A673 (cell line): ENCODE data around the gene CASP9. TPM values are rescaled to one million over a fixed set of nuclear protein-coding genes. Genes with fewer than 3 reads are reported as not detected.
"Not testable (repeated sequence)": the region's sequence is repeated elsewhere in the genome, so short reads cannot be mapped to it uniquely, and the experiment has no call there.

Source experiments
- BruUV-seq: library from RNA; stranded (reverse); fragments of 400-500 nt; replicated peaks from 2 replicates; lab custom pipeline; 2021; lab: Mats Ljungman, UMichigan
- CTCF ChIA-PET: fragments of 300-600 bp; sonication (Branson Sonifier 250); formaldehyde crosslinking; loops from one replicate; lab custom pipeline; 2022; ENCODE audit warnings: antibody characterized with exemption; lab: Charles Lee
- POLR2A ChIA-PET: fragments of 300-600 bp; sonication (Branson Sonifier 250); formaldehyde crosslinking; loops from one replicate; lab custom pipeline; 2022; ENCODE audit warnings: antibody characterized with exemption; ENCODE audit not compliant: low non-redundant PET; lab: Charles Lee
- DNase-seq: peaks from one replicate; pipeline ENCODE4 v3.0.0-alpha.2; 2015; ENCODE audit warnings: low spot score
- H3K27ac ChIP-seq: fragments of 200-600 bp; sonication (generic); 2 replicates; pipeline ENCODE4 v1.5.1; 2016; ENCODE audit warnings: mixed run types, low read depth, mild to moderate bottlenecking, mixed read lengths, antibody characterized with exemption, low read length; ENCODE audit not compliant: poor library complexity, severe bottlenecking
- H3K27me3 ChIP-seq: fragments of 200-600 bp; sonication (generic); replicated peaks from 2 replicates; pipeline ENCODE4 v1.6.1; 2017; ENCODE audit warnings: mixed run types, low read depth, mild to moderate bottlenecking, mixed read lengths, antibody characterized with exemption, low read length; ENCODE audit not compliant: insufficient read depth, poor library complexity
- H3K36me3 ChIP-seq: fragments of 200-600 bp; sonication (generic); 2 replicates; pipeline ENCODE4 v1.6.1; 2016; ENCODE audit warnings: mixed run types, mild to moderate bottlenecking, mixed read lengths, antibody characterized with exemption, low read length; ENCODE audit not compliant: insufficient read depth, poor library complexity, severe bottlenecking
- H3K4me1 ChIP-seq: fragments of 200-600 bp; sonication (generic); 2 replicates; pipeline ENCODE4 v1.6.1; 2017; ENCODE audit warnings: mixed run types, mild to moderate bottlenecking, mixed read lengths, antibody characterized with exemption, low read length; ENCODE audit not compliant: insufficient read depth, poor library complexity, severe bottlenecking
- H3K4me3 ChIP-seq: fragments of 200-600 bp; sonication (generic); 2 replicates; pipeline ENCODE4 v1.5.1; 2016; ENCODE audit warnings: low read depth, mixed run types, mild to moderate bottlenecking, mixed read lengths, low read length; ENCODE audit not compliant: poor library complexity, severe bottlenecking
- H3K9me3 ChIP-seq: fragments of 200-600 bp; sonication (generic); 2 replicates; pipeline ENCODE4 v1.6.1; 2016; ENCODE audit warnings: mixed run types, low read depth, mild to moderate bottlenecking, mixed read lengths, antibody characterized with exemption, low read length; ENCODE audit not compliant: poor library complexity, severe bottlenecking
- EZH2 ChIP-seq: fragments of 200-600 bp; sonication (generic); IDR thresholded peaks from 2 replicates; pipeline ENCODE4 v1.6.1; 2017; ENCODE audit warnings: borderline replicate concordance, low read depth, mild to moderate bottlenecking, mixed read lengths, antibody characterized with exemption, low read length; ENCODE audit not compliant: poor library complexity, severe bottlenecking
- intact Hi-C: fragments of 100-400 bp; cut with micrococcal nuclease; formaldehyde crosslinking; loops from one replicate; pipeline ENCODE4 v1.10.0; 2022; ENCODE audit not compliant: unreplicated experiment
- total RNA-seq: library from RNA; stranded (reverse); gene quantifications from 2 replicates; pipeline ENCODE4 v1.2.3, GENCODE V29; 2021
- TF ChIP-seq, protein P1 (sequence below): fragments of 300-800, 200-600 bp; sonication (generic); conservative IDR thresholded peaks from 2 replicates; pipeline ENCODE4 v1.5.1; 2017; ENCODE audit warnings: low read depth, mild to moderate bottlenecking, antibody characterized with exemption, low read length, moderate library complexity, mixed read lengths

Gene CASP9
- total RNA-seq, 1 experiment from 2014 or later = 7.0 TPM

DNA sequence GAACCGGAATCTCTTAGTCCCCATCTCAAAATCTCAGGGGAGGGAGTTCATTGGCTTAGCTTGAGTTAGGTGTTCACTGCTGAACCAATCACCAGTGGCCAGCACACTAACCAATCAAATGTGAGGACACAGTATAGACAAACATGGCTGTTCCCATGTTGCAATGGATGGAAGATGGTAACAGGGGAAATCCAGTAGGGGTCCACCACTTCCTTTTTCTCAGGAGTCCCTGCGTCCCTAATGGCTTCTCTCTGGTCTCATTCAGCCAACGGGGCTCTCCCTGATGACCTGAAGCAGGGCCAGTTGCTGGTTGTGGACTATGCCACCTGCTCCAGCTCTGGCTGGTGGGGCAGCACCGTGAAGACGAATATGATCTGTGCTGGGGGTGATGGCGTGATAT is 38.4 kb downstream of the CASP9 start:
- Histone ChIP-seq H3K9me3 (no peaks in the 10 kb centered on the region), H3K27ac (no peak overlapping the region), H3K27me3 (no peaks in the 10 kb centered on the region), H3K4me1 (no peaks in the 10 kb centered on the region), H3K36me3 (no peaks in the 10 kb centered on the region), H3K4me3 (no peak overlapping the region)
- no TSS peak for BruUV-seq
- ChIA-PET POLR2A (no interaction called here), CTCF (no interaction called here)
- DNase-seq = no peak
- intact Hi-C loops = no loop called here
- TF ChIP-seq EZH2 = no peak
- TF ChIP-seq, protein P1, sequence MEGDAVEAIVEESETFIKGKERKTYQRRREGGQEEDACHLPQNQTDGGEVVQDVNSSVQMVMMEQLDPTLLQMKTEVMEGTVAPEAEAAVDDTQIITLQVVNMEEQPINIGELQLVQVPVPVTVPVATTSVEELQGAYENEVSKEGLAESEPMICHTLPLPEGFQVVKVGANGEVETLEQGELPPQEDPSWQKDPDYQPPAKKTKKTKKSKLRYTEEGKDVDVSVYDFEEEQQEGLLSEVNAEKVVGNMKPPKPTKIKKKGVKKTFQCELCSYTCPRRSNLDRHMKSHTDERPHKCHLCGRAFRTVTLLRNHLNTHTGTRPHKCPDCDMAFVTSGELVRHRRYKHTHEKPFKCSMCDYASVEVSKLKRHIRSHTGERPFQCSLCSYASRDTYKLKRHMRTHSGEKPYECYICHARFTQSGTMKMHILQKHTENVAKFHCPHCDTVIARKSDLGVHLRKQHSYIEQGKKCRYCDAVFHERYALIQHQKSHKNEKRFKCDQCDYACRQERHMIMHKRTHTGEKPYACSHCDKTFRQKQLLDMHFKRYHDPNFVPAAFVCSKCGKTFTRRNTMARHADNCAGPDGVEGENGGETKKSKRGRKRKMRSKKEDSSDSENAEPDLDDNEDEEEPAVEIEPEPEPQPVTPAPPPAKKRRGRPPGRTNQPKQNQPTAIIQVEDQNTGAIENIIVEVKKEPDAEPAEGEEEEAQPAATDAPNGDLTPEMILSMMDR = no peak

DNA sequence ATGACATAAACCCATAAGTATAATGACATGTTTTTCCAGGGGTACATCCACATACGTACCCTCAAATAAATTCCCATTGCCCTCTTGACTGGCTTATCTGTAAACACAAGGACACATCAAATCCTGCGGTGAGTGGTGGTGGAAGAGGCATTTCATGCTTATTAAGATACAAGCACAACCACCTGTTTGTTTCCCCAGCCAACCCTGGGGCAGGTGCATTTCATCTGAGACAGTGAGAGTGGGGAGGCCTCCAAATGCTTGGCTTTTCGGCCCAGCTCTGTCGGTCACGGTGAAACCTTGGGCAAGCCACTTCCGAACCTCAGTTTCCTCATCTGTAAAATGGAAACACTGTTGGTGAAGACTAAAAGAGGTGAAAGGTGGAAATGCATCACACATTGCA is 39.6 kb downstream of the CASP9 start:
- H3K27ac ChIP-seq, DNase-seq, intact Hi-C loops, POLR2A ChIA-PET, H3K4me1 ChIP-seq, BruUV-seq, CTCF ChIA-PET, H3K9me3 ChIP-seq, H3K36me3 ChIP-seq, H3K4me3 ChIP-seq, H3K27me3 ChIP-seq: not testable (repeated sequence)

DNA sequence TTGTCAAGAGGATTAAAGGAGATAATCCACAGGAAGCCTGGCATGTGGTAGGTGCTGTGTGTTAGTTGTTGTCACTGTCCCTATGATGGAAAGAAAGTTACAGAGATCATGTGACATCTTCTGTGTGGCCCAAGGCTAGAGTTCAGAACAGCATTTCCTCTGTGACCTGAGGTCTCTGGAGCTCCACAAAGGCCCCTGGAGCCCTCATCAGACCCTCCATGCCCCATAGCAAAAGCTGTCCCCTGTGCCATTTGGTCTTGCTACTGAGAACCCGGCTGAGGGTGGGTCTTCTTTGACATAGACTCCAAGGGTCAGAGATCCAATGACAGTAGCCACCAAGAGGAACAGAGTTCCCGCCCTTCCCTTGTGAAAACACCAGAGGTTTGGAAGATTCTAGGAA is 40.0 kb downstream of the CASP9 start:
- intact Hi-C loops = no loop called here
- ChIA-PET CTCF (no interaction called here), POLR2A (no interaction called here)
- TF ChIP-seq, protein P1 = no peak
- no peak for TF ChIP-seq EZH2
- no peaks in the 10 kb centered on the region for H3K27me3 ChIP-seq
- H3K4me1 ChIP-seq = no peaks in the 10 kb centered on the region
- DNase-seq = no peak
- no peak overlapping the region for H3K4me3 ChIP-seq
- no TSS peak for BruUV-seq
- no peaks in the 10 kb centered on the region for H3K36me3 ChIP-seq
- H3K9me3 ChIP-seq = no peaks in the 10 kb centered on the region
- H3K27ac ChIP-seq = no peak overlapping the region

DNA sequence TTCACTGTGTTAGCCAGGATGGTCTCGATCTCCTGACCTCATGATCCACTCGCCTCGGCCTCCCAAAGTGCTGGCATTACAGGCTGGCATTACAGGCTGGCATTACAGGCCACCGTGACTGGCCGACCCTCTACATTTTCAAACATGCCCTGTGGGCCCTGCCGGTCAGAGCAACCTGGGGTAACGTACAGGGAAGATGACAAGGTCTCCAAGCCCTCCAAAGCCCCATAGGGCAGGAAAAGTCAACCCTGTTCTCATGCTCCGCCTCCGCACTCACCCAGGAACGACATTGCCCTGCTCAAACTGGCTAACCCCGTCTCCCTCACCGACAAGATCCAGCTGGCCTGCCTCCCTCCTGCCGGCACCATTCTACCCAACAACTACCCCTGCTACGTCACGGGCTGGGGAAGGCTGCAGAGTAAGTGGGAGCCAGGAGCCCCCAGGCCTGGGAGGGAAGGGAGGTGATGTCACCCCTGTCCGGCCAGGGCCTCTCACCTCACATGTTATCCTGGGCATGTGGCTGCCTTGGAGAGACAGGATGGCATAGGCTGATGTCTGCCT is 41.0 kb downstream of the CASP9 start:
- H3K4me1 ChIP-seq, POLR2A ChIA-PET, DNase-seq, CTCF ChIA-PET, BruUV-seq, H3K36me3 ChIP-seq, H3K27ac ChIP-seq, intact Hi-C loops, H3K4me3 ChIP-seq, H3K9me3 ChIP-seq, H3K27me3 ChIP-seq: not testable (repeated sequence)

DNA sequence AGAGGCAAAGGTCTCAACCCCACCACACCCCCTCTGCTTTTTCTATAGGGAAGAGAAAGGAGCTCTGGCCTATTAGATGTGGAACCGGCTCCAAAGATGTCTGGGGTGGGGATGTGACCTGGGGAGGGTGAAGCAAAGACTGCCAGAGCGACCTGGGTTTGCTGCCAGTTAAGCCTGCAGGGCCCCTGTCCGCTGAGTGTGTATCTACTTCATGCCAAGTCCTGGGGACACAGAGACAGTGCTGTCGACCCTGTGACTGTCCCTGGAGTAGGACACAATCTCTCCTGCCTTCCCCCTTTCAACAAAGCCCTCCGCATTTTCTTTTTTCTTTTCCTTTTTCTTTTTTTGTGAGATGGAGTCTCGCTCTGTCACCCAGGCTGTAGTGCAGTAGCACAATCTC is 41.6 kb downstream of the CASP9 start:
- H3K36me3 ChIP-seq, DNase-seq, H3K9me3 ChIP-seq, H3K4me1 ChIP-seq, BruUV-seq, H3K27me3 ChIP-seq, CTCF ChIA-PET, H3K4me3 ChIP-seq, H3K27ac ChIP-seq, POLR2A ChIA-PET, intact Hi-C loops: not testable (repeated sequence)
